Kidney capillary endothelial cell (primary cell): ENCODE data around the gene GALNT1.

Experiments
- DNase-seq: peaks from one replicate; pipeline ENCODE4 v3.0.0-alpha.2; 2018; ENCODE audit warnings: low spot score

GALNT1 gene

GRCh38 chr18:35618696-35619095 lies 37.2 kb downstream of the GALNT1 start:
- no peak for DNase-seq

- no peak for DNase-seq
Observed at GRCh38 chr18:35619464-35619863, 37.9 kb downstream of the GALNT1 start.

GRCh38 chr18:35619941-35620340 lies 38.4 kb downstream of the GALNT1 start:
- DNase-seq: no peak

- DNase-seq: no peak
Observed at GRCh38 chr18:35620765-35621164, 39.2 kb downstream of the GALNT1 start.

GRCh38 chr18:35623255-35623654 lies 41.7 kb downstream of the GALNT1 start:
- no peak for DNase-seq

GRCh38 chr18:35624146-35624545 lies 42.6 kb downstream of the GALNT1 start:
- no peak for DNase-seq

- no peak for DNase-seq
Observed at GRCh38 chr18:35625232-35625631, 43.7 kb downstream of the GALNT1 start.

GRCh38 chr18:35633761-35634160 lies 52.2 kb downstream of the GALNT1 start:
- no peak for DNase-seq

GRCh38 chr18:35634323-35634722 lies 52.8 kb downstream of the GALNT1 start:
- DNase-seq: peak; percentile 69

- DNase-seq: peak; percentile 85
Observed at GRCh38 chr18:35635170-35635569, 53.6 kb downstream of the GALNT1 start.

GRCh38 chr18:35637227-35637626 lies 55.7 kb downstream of the GALNT1 start:
- DNase-seq: no peak

- DNase-seq: no peak
Observed at GRCh38 chr18:35639296-35639695, 57.8 kb downstream of the GALNT1 start.

- DNase-seq: no peak
Observed at GRCh38 chr18:35641467-35641866, 59.9 kb downstream of the GALNT1 start.

GRCh38 chr18:35641916-35642315 lies 60.4 kb downstream of the GALNT1 start:
- DNase-seq: no peak

GRCh38 chr18:35642802-35643201 lies 61.3 kb downstream of the GALNT1 start:
- no peak for DNase-seq

GRCh38 chr18:35646449-35646848 lies 64.9 kb downstream of the GALNT1 start:
- no peak for DNase-seq

- no peak for DNase-seq
Observed at GRCh38 chr18:35653392-35654135, 72.0 kb downstream of the GALNT1 start.

GRCh38 chr18:35658112-35658511 lies 76.6 kb downstream of the GALNT1 start:
- DNase-seq: no peak

GRCh38 chr18:35661483-35662146 lies 80.1 kb downstream of the GALNT1 start:
- no peak for DNase-seq

GRCh38 chr18:35662293-35663062 lies 80.9 kb downstream of the GALNT1 start:
- no peak for DNase-seq

GRCh38 chr18:35671966-35672603 lies 90.5 kb downstream of the GALNT1 start:
- DNase-seq: no peak

- no peak for DNase-seq
Observed at GRCh38 chr18:35672897-35673296, 91.4 kb downstream of the GALNT1 start.
